ENCODE measurements around the gene AGA. TPM values are rescaled to one million over a fixed set of nuclear protein-coding genes. Genes with fewer than 3 reads are reported as not detected.

AGA gene
- total RNA-seq, 2 donors from 2014 or later, result 7.4 to 15.0 TPM

DNA sequence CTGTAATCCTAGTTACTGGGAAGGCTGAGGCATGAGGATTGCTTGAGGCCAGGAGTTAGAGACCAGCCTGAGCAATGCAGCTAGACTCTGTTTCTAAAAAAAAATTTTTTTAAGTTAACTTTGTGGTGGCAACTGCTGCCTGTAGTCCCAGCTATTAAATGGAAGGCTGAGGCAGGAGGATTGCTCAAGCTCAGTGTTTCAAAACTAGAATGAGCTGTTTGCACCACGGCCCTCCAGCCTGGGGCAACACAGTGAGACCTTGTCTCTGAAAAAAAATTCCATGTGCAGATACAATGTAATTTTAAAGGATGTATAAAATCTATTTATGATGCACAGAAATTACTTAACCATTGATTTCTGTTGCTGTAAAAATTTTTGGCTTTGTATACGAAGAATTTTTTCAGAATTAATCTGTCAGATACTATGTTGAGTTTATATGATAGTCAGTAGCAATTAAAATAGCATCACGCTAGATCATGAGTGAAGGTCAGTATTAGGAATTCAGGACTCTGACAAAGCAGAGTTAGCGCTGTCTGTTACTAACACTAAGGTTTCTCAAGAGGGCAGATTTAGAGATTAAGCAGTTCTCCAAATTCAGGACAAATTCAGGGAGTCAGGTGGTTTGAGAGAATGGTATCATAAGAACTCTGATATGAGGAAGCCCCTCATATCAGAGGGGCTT, 8.3 kb upstream of the AGA start:
- DNase-seq (ENCODE audit: low spot score), result no peak
- intact Hi-C loops (cut with DNase I), result no loop called here

- no peak for DNase-seq (ENCODE audit: low spot score)
- intact Hi-C loops (cut with DNase I), result no loop called here
These were observed 6.6 kb upstream of the AGA start for GRCh38 chr4:177448850-177449249.

DNA sequence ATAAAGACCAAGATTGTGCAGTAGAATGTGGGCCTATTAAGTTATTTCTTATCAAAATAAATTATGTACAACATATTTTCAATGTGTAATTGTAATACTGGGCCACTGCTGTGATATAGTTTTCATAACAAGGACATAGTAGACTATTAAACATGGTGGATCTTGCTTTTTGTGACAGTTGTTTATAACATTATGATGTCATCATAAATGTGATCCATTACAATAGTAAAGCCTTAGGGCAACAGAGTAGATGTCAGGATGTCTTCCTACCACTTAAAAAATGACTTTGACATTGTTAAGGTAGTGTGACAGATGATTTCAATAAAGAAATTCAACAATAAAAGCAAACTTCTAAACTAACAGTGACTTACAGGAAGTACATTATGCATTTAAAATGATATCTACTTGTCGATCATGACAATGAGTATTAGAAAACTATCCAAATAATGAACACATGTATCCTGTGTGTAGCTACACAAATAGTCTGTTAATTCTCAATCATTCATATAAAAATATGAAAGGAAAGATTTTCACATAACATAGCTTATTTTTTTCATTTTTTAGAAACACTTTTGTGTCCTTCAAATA, 5.3 kb upstream of the AGA start:
- intact Hi-C loops (cut with DNase I), result no loop called here
- DNase-seq (ENCODE audit: low spot score), result no peak

DNA sequence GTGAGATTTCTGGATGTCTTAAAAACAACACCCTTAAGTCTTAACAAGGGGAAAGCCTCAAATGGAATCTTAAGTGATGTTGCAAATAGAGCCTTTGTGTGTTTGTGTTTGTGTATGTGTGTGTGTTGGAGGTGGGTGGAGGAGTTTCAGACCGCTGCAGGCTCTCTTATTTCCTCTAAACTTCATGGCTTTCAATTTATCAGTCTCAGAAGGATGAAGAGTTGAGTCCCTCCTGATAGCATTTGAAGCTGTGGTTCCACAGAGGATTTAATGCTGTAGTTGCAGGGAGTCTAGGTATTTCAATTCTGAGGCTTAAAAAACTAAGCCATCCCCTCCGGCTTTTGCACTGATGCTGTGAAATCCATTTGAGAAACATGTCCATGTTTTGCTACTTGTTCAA, 4.3 kb upstream of the AGA start:
- intact Hi-C loops (cut with DNase I), result no loop called here
- DNase-seq (ENCODE audit: low spot score), result no peak

DNA sequence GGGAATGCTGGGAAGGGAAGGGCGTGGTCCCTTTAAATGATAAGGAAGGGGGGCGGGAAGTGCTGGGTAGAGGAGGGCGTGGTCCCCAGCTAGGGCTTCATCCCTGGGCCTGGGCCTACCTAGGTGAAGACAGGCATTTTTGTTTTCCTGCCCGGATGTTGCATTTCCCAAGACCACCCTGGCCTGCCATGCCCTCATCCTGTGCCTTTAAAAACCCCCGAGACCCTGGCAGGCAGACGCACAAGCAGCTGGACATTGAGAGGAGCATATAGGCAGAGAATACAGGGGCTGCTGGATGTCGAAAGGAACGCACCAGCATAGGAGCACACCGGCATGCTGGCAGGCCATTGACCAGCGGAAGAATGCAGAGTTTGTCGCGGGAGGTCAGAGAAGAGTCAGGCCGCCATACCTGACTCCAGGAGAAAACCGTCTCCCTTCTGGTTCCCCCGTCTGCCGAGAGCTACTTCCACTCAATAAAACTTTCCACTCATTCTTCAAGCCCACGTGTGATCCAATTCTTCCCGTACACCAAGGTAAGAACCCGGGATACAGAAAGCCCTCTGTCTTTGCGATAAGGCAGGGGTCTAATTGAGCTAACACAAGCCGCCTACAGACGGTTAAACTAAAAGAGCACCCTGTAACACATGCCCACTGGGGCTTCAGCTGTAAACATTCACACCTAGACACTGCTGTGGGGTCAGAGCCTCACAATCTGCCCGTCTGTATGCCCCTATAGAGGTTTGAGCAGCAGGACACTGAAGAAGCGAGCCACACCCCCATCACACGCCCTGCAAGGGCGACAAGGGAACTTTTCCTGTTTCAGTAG, 2.9 kb upstream of the AGA start:
- DNase-seq (ENCODE audit: low spot score), result no peak
- intact Hi-C loops (cut with DNase I), result no loop called here

DNA sequence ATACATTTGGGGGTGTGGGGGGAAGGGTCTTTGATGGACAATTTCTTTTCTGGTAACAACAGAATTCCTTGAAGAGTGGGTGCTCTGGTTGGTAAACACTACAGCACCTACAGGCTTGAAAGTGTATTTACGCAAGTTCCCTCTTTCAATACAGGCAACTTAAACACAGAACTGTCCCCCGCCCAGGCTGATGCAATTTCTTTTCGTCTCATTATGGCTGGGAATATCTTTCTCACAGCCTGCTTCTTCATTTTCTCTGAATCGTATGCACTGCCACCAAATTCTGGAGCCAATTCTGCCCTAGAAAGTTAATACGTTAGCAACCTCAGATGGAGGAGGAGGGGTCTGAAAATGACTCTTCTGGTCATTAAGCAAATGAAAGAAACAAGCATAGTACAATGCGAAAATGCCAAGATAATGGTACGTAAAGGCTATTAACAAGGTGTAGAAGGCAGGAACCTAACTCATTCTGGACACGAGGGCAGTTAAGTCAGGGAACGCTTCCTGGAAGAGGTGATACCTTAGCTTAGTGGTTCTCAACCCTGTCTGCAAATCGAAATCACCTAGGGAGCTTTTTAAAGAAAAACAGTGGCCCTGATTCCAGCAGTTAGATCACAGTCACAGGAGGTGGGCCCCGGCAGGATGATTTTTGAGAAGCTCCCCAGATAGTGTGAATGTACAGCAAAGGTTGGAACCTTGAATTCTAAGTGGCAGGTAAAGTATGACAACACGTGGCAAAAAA, 1.0 kb downstream of the AGA start:
- intact Hi-C loops (cut with DNase I), result no loop called here
- DNase-seq (ENCODE audit: low spot score), result no peak

- intact Hi-C loops (cut with DNase I), result no loop called here
- no peak for DNase-seq (ENCODE audit: low spot score)
These were observed 5.8 kb downstream of the AGA start for GRCh38 chr4:177436456-177436855.

DNA sequence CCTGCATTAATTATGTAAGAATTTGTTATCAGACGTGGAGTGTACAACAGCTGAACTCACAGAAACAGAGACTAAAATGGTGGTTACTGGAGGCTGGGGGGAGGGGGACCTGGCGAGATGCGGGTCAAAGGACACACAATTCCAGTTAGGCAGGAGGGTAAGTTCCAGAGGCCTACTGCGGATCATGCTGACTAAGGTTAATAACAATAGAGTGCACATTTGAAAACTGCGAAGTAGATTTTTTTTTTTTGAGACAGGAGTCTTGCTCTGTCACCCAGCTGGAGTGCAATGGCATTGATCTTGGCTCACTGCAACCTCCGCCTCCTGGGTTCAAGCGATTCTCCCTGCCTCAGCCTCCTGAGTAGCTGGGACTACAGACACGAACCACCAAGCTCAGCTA, 7.6 kb downstream of the AGA start:
- intact Hi-C loops (cut with DNase I), result no loop called here

GRCh38 chr4:177427192-177427591, 15.0 kb downstream of the AGA start:
- intact Hi-C loops (cut with DNase I), result no loop called here
- no peak for DNase-seq (ENCODE audit: low spot score)

More for the DNA sequence above, 7.6 kb downstream of the AGA start:
- DNase-seq (ENCODE audit: low spot score), result no peak

DNA sequence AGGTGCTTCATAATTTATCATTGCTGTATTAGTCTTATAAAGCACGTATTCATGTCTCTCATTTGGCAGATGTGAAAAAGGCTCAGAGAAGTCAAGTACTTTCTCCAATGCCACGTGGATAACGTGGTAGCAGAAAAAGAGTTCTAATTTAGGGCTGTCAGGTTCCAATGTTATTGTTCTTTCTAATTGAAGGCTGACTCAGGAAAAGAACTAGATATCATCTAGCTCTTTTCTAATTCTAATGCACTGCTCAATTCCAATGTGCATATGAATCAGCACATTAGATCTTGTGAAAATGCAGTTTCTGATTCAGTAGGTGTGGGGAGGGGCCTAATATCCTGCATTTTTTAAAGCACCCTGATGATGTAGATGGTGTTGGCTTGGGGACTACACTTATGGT, 22.8 kb downstream of the AGA start:
- intact Hi-C loops (cut with DNase I), result no loop called here

GRCh38 chr4:177413656-177414055, 28.6 kb downstream of the AGA start:
- intact Hi-C loops (cut with DNase I), result no loop called here
- no peak for DNase-seq (ENCODE audit: low spot score)

More for the DNA sequence above, 22.8 kb downstream of the AGA start:
- DNase-seq (ENCODE audit: low spot score), result no peak

GRCh38 chr4:177413076-177413475, 29.2 kb downstream of the AGA start:
- intact Hi-C loops (cut with DNase I), result no loop called here
- DNase-seq (ENCODE audit: low spot score), result no peak

GRCh38 chr4:177411996-177412395, 30.2 kb downstream of the AGA start:
- DNase-seq (ENCODE audit: low spot score), result no peak
- intact Hi-C loops (cut with DNase I), result no loop called here

DNA sequence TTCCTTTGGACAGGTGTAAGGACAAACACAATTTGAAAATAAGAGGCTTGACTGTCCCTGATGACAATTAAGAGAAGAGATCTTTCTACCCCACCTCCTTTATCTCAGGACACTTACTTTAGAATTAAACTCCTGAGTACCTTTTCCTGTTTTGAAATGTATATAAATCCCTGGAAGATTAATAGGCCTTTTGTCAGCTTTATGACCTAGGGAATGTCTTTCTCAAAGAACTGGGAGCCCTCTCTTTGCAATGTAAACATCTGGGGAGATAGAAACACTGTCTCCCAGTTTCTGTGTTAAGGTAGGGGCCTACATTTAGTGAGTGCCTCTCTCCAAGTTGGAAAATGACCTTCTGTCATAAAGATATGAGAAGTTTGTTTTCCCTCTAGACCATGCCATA, 31.7 kb downstream of the AGA start:
- intact Hi-C loops (cut with DNase I), result no loop called here
- DNase-seq (ENCODE audit: low spot score), result no peak

DNA sequence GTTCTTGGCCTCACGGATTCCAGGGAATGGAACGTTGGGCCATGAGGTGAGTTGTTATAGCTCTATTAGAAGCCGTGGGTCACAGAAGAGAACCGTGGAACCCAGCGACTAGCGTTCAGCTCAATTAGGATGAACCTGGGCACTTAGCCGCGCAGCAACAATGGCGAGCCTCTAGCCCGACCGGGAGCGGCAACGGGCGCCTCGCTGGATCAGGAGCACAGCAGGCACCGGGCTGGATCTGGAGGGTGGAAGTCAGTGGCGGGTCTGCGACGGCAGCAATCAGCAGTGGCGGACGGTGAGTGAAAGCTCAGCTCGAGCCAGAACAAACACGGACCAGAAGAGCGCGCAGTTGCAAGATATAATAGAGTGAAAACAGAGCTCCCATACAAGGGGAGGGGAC, 34.2 kb downstream of the AGA start:
- intact Hi-C loops (cut with DNase I), result no loop called here
- no peak for DNase-seq (ENCODE audit: low spot score)

DNA sequence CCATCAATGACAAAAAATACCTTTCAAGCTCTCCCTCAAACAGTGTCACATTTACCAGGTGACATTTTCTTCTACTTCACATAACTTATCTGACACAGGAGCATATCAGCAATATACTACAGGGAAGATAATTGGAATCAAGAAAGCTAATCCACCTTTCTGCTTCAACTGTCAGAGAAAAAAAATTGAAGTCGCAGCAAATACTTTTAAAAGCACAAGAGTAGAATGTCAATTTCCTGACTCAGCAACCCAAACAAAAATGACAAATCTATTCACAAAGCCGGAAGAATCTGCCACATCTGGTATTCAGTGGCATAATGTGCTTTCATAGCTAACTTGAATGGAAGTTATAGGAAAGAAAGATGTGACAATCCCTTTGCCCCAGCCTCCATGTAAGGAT, 36.7 kb downstream of the AGA start:
- intact Hi-C loops (cut with DNase I), result no loop called here
- no peak for DNase-seq (ENCODE audit: low spot score)

DNA sequence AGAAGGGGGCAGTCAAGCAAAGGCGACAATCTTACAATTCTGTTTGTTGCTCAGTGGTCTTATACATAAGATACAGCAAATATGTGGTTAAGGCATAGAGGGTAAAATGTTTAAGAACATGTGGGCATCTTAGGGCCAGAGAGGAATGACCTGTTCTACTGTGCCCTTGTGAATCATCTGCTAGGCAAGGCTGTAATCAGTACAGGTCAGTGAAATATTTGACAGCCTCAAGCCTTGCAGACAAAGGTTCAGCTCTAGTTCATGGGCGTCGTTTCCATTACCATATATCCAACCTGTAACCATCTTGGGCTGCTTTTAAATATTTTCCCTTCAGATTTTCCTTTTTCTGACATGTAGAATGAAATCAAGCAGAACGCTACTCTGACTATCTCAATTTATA, 37.3 kb downstream of the AGA start:
- intact Hi-C loops (cut with DNase I), result no loop called here
- DNase-seq (ENCODE audit: low spot score), result no peak

- no peak for DNase-seq (ENCODE audit: low spot score)
- intact Hi-C loops (cut with DNase I), result no loop called here
These were observed 37.9 kb downstream of the AGA start for GRCh38 chr4:177404342-177404741.

- no peak for DNase-seq (ENCODE audit: low spot score)
These were observed 38.5 kb downstream of the AGA start for GRCh38 chr4:177403746-177404145.

DNA sequence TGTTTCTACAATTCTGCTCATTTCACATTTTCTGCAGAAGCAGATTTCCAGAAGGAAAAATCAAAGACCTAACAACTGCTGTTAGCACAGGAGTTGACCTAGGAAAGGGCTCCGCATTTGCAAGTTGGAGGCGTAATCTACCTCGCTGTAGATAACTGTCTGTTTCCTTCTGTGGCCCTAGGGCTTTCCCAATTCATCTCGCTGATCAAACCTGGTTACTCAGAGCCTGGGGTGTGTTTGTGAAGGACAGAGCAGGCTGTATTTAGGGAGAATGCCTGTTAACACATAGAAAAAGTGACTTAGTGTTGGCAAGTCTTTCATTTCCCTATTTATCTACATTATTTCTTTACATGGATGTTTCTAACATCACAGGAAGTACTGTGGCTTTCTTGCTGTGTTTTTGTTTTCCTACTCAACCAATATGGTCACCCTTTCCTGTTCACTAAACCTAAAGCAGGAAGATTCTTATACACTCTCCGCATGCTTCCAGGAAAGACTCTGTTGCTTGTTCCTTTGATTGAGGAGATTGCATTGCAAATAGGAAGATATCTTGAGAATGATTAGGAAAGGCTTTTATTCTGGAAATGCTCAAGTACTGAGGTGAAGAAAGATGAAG, 40.5 kb downstream of the AGA start:
- intact Hi-C loops (cut with DNase I), result no loop called here
- no peak for DNase-seq (ENCODE audit: low spot score)

More at GRCh38 chr4:177403746-177404145, 38.5 kb downstream of the AGA start:
- intact Hi-C loops (cut with DNase I), result no loop called here

Measured in posterior vena cava (tissue), 2 donors.